Stimulated activated CD8-positive, alpha-beta memory T cell treated with anti-CD3 and anti-CD28 coated beads, Interleukin-7, amount 100 ng/mL, for 48 hours (primary cell): ENCODE measurements around the gene PLEKHB1.
"Not testable (repeated sequence)": the region's sequence is repeated elsewhere in the genome, so short reads cannot be mapped to it uniquely, and the experiment has no call there.

ENCODE experiments used
- DNase-seq, 2 donors: peaks; one replicate each; pipeline ENCODE4 v3.0.0-alpha.2; 2020; ENCODE audit warnings: low read depth in 1 of 2; ENCODE audit errors: extremely low read depth in 1 of 2

Gene PLEKHB1

DNA sequence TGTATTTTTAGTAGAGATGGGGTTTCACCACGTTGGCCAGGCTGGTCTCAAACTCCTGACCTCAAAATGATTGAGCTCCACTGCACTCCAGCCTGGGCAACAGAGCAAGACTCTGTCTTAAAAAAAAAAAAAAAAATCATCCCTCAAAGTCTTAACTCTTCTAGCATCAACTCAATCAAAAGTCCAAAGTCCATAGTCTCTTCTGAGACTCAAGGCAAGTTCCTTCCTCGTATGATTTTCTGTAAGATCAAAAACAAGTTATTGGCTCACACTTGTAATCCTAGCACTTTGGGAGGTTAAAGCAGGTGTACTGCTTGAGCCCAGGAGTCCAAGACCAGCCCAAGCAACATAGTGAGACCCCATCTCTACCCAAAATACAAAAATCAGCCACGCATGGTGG lies 24.4 kb downstream of the PLEKHB1 start:
- no peak for DNase-seq

DNA sequence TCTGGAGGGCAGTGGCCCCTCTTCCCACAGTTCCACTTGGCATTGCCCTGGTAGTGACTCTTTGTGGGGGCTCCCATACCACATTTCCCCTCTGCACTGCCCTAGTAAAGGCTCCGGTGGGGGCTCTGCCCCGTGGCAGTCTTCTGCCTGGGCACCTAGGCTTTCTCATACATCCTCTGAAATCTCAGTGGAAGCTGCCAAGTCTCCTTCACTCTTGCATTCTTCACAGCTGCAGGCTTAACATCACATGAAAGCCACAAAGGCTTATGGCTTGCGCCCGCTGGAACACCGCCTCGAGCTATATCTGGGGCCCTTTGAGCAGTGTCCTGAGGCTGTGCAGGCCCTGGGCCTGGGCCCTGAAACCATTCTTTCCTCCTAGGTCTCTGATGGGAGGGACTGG lies 25.3 kb downstream of the PLEKHB1 start:
- DNase-seq: no peak

DNA sequence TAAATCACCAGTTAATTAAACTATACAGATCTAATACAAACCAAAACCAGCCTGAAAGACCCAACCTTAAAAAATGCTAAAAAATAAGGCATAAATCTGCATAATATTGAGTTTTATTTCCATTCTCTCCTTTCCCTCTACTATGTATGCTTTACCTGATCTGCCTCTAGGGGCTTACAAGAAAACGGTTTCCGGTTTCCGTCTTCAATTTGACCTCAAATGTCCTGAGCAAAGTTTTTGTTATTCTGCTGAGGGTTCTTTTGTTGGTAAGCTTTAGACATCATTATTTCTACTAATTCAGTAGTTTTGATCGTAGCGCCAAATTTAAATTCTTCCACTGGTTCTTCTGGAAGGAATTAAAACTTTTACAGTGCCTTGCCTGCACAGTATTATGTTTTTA lies 30.2 kb downstream of the PLEKHB1 start:
- not testable (repeated sequence) for DNase-seq

DNA sequence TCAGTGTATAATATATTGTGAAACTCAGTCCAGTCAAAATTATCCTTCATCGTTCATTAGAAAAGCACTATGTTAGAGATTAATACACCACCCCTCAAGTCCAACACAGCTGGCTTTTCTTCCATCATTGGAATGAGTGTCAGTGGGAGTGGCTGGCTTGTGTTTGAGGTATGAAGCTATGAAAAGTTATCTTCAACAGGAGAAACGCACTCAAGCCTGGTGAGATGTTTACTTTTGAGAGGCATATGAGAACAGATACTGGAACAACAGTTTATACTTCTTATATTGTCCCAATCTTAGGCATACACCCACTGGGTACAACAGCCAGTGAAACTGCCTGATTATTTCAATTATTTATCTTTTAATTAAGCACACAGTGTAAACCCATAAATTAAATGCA lies 34.3 kb downstream of the PLEKHB1 start:
- DNase-seq: no peak

DNA sequence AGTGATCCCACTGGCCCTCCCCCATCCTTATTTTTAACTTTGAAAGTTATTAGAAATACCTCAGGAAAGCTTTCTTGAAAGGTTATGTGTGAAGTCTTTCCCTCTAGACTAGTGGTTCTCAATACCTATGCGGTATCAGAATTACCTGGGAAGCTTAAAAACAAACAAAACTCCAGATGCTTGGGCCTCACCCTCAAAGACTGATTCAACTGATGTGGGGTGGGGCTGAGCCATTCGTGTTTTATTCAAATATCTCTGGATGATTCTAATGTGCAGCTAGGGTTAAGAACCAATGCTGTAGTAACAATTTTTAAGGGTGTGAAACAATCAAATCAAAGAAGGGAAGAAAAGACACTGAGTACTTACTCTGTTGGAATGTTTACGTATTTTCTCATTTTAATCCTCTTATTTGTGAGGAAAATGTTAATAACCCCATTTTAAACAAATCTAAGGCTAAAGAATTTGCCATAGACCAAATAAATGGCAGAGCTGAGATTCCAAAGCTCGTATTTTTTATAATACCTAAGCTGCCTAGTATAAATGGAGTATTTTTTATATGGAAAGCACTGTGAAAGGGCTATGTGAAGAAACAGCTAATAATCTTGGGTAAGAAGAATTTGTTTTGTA lies 47.6 kb downstream of the PLEKHB1 start:
- DNase-seq: no peak

DNA sequence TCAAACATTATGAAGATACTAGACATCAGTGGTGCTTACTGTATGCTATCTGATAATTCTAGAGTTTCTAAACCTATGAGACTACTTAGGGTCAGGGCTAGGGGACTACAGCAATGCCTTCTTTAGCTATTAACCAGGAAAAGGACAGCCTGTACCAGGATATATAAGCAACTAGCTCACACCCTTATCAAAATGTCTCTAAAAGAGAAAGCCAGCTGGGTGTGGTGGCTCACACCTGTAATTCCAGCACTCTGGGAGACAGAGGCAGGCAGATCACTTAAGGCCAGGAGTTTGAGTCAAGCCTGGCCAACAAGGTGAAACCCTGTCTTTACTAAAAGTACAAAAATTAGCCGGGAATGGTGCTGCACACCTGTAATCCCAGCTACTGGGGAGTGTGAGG lies 58.7 kb downstream of the PLEKHB1 start:
- no peak for DNase-seq

DNA sequence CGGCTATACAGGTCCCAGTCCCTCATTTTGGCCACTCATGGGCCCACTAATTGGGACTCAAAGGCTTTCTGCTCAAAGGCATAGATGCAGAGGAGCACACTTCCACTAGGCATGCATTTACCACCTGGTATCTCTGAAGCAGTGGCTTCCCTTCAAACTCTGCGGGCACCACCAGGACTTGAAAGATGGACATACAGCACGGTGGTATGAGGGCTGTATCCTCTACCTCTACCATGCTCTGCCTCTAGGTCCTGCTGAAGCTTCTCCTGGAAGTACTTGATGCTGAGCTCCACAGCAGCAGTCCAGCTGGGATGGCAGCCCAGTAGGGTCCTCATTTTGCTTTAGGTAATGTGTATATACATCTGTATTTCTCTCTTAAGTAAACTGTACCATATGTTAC lies 64.6 kb downstream of the PLEKHB1 start:
- no peak for DNase-seq
